ENCODE results near the gene SPNS2. TPM values are rescaled to one million over a fixed set of nuclear protein-coding genes. Genes with fewer than 3 reads are reported as not detected.

The SPNS2 gene
- total and polyA plus RNA-seq, 10 of the 15 experiments (the other 5 are each of a cell fraction or from before 2014, with no cell fraction given): 0.04 to 1.1 (median 0.23) TPM; not detected in 2

- Histone ChIP-seq H3K4me1 (ENCODE audit: control insufficient read depth, insufficient read depth, low read length) (no peaks in the 10 kb centered on the region), H3K9ac (ENCODE audit: control insufficient read depth, insufficient read depth, low read length) (no peak overlapping the region), H3K27me3 (replicated peaks in 1 of 2; ENCODE audit: control insufficient read depth in 2 of 2, insufficient read depth in 2 of 2, low read length in 1 of 2) (peaks cover 8 to 13% of the 10 kb centered on the region in 2 experiments), H3K9me3 (replicated peaks; ENCODE audit: control insufficient read depth, insufficient read depth, low read length) (no peaks in the 10 kb centered on the region; the same call in 2 of the 3 replicates), H3K79me2 (ENCODE audit: control insufficient read depth, insufficient read depth, low read length) (no peaks in the 10 kb centered on the region), H3K4me3 (no peak overlapping the region), H3K36me3 (ENCODE audit: control insufficient read depth in 2 of 2, insufficient read depth in 2 of 2, low read length in 1 of 2) (no peaks in the 10 kb centered on the region), H2AFZ (ENCODE audit: control insufficient read depth, low read depth, low read length) (no peak overlapping the region), H4K20me1 (ENCODE audit: control insufficient read depth, insufficient read depth) (no peaks in the 10 kb centered on the region; the same call in none of the 2 replicates), H3K4me2 (ENCODE audit: control insufficient read depth, insufficient read depth) (no peak overlapping the region), H3K27ac (ENCODE audit: control insufficient read depth, insufficient read depth) (no peak overlapping the region)
- ChIA-PET CTCF (interaction anchor here (1.1 kb wide), 1 partner anchor 19 kb away, joined by 5 read pairs; no protein-coding TSS in a partner anchor), SMC1A (ENCODE audit: uncharacterized antibody, unreplicated experiment) (no interaction called here), RAD21 (ENCODE audit: unreplicated experiment) (no interaction called here), POLR2A (no interaction called here)
- no peak for TF ChIP-seq MTA2 (IDR thresholded peaks at IDR 0.05; ENCODE audit: low read depth)
- TF ChIP-seq HSF1 (IDR thresholded peaks at IDR 0.05; ENCODE audit: low read depth, low read length): no peak
- TF ChIP-seq MYB (IDR thresholded peaks at IDR 0.05; ENCODE audit: borderline replicate concordance, low read depth, low read length): no peak
- TF ChIP-seq ZBTB4 (CRISPR knock-in tag; IDR thresholded peaks at IDR 0.05): no peak
- no peak for TF ChIP-seq BRCA1 (IDR thresholded peaks at IDR 0.05; ENCODE audit: low read depth, low read length)
- TF ChIP-seq TAF1 (IDR thresholded peaks at IDR 0.05; ENCODE audit: borderline replicate concordance, low read depth, low read length): no peak
- no peak for TF ChIP-seq EED (IDR thresholded peaks at IDR 0.05; ENCODE audit: low read depth)
- no peak for TF ChIP-seq ZBTB33 (IDR thresholded peaks at IDR 0.05)
- no peak for TF ChIP-seq DPF2 (IDR thresholded peaks at IDR 0.05)
- no peak for TF ChIP-seq BHLHE40 (IDR thresholded peaks at IDR 0.05; ENCODE audit: borderline replicate concordance in 1 of 2, low read depth in 2 of 2, low read length in 1 of 2)
- TF ChIP-seq NBN (IDR thresholded peaks at IDR 0.05): no peak
- TF ChIP-seq ZNF24 (IDR thresholded peaks at IDR 0.05): no peak
- no peak for TF ChIP-seq SREBF2 (IDR thresholded peaks at IDR 0.05; ENCODE audit: low read length)
- TF ChIP-seq E2F8 (IDR thresholded peaks at IDR 0.05; ENCODE audit: low read depth, partially characterized antibody): no peak
- no peak for TF ChIP-seq NR2F1 (conservative IDR thresholded peaks at IDR 0.05)
- no peak for TF ChIP-seq ZNF217 (IDR thresholded peaks at IDR 0.05)
- no peak for TF ChIP-seq STAT3 (IDR thresholded peaks at IDR 0.05; ENCODE audit: low read depth, low read length)
- whole genome bisulfite sequencing (ENCODE audit: insufficient coverage, insufficient replicate concordance, low lambda C conversion rate, missing lambda C conversion rate): 50% methylated on average over 9 of the region's 9 CpGs
- in situ Hi-C loops (cut with MboI) (no loop called here), intact Hi-C loops (cut with micrococcal nuclease; ENCODE audit: unreplicated experiment) (no loop called here)
- ATAC-seq (no peak), FAIRE-seq (no peak), DNase-seq (ENCODE audit: low read depth, low spot score) (no peak)
- BruUV-seq (replicated peaks): no TSS peak
Measured at GRCh38 chr17:4586043-4586442, 87.4 kb downstream of the SPNS2 start.
